Measurements from ENCODE around the gene B4GALT5.

GRCh38 chr20:49727894-49728885 lies 14.5 kb upstream of the B4GALT5 start:
- TF ChIP-seq POLR2A (IDR thresholded peaks at IDR 0.05; ENCODE audit: low read length) (no peak), GATA1 (IDR thresholded peaks at IDR 0.05; ENCODE audit: low read depth, low read length) (no peak)

Measured in erythroblast (primary cell).